Cerebellar nuclear complex (tissue), 1 donor: ENCODE results near the gene ANKAR.
"Not testable (repeated sequence)": the region's sequence is repeated elsewhere in the genome, so short reads cannot be mapped to it uniquely, and the experiment has no call there.

Source experiments
- DNase-seq, 2 experiments: peaks; one replicate each; lab custom pipeline; 2025; lab: John Stamatoyannopoulos, UW

ANKAR gene, protein sequence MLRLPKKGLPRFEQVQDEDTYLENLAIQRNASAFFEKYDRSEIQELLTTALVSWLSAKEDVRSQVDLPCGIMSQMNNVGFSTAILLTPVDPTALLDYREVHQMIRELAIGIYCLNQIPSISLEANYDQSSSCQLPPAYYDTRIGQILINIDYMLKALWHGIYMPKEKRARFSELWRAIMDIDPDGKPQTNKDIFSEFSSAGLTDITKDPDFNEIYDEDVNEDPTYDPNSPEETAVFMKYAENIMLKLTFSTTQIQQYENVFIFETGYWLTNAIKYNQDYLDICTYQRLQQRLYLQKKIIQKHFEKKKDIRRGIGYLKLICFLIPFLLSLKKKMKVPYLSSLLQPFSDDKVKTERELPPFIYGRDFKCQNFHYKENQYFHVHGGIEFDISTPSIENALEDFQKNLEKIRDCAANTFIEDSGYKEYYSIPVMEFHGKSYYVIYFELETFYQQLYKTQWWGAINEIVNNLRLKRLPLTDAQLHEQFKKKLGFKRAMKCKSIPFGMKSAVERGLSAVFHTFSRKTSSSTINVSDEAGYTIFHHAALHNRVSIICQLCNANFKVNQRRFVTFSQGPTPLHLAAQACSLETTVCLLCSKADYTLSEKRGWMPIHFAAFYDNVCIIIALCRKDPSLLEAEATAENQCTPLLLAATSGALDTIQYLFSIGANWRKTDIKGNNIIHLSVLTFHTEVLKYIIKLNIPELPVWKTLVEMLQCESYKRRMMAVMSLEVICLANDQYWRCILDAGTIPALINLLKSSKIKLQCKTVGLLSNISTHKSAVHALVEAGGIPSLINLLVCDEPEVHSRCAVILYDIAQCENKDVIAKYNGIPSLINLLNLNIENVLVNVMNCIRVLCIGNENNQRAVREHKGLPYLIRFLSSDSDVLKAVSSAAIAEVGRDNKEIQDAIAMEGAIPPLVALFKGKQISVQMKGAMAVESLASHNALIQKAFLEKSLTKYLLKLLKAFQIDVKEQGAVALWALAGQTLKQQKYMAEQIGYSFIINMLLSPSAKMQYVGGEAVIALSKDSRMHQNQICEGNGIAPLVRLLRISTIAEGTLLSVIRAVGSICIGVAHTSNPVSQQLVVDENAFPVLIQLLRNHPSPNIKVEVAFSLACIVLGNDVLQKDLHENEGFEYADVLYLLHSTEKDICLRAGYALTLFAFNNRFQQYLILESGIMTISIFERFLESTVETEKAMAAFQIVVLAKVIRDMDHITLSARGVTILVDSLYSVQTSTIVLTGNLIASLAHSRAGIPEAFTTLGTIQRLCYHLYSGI (N-terminal part only)

DNA sequence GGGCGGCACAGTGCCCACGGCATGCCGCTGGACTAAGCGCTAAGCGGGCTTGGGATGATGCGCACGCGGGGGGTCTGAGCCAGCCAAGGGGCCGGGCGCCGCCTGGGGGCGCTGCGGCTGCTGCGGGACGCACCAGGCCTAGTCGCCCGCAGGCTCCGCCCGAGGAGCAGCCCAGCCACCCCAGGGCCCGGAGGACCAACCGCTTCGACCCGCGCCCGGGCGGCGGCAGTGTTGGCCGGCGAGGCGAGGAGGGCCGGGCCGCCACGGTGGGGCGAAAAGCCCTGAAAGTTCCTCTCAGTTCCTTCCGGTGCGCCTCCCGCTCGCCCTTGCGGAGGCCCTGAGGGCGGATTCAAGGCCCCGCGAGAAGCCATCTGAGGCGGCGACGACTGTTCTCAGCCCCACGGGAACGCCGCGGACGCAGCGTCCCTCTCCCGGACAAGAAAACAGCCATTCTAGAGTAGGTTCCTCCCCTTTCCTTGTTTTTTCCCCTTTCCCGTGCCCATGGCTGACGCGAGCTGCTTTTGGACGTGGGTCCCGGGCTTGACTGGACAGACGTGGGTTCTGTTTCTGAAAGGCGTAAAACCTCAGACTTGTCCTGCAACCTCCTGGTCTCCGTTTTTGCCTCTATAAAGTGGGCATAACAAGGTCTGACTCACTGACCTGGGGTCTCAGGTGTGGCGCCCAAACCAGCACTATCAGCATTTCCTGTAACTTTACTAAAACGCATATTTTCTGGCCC, at the start of gene ANKAR:
ANKAR (plus strand) TSS at position 297 of the 739 bp plus-strand sequence. CDS start 1,821 bp downstream, outside the sequence.
- DNase-seq = peak; percentile 6 to 42

DNA sequence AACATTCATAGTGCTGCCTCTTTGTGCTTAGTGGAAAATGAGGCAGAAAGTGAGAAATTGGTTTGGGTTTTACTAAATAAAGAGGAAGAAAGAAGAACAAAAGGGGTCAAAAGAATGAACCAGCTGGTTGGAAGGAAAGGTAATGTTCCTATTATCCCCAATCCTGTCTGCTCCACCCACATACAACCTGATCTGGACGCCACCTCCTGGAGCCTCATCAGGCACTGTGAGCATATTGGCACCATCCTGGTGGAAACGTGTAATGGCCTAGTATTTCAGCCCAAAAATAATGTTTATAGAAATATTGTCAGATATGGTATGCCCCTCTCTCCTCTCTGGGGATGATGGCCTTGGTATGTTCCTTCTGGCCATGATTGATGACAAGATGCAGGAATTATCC, 48.8 kb upstream of the ANKAR start:
- no peak for DNase-seq

DNA sequence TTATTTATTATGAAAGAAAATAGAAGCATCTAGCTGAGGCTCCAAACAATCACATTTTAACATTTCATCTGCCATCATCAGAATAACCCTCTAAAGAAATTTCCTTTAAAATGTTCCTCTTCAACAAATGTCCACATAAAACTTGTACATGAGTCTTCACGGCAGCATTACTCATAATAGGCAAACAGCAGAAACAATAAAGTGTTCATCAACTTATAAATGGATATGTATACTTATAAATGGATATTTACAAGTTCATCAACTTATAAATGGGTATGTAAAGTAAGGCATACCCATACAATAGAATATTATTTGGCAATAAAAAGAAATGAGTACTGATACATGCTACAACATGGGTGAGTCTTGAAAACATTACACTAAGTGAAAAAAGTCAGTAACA, 46.7 kb upstream of the ANKAR start:
- DNase-seq = no peak

DNA sequence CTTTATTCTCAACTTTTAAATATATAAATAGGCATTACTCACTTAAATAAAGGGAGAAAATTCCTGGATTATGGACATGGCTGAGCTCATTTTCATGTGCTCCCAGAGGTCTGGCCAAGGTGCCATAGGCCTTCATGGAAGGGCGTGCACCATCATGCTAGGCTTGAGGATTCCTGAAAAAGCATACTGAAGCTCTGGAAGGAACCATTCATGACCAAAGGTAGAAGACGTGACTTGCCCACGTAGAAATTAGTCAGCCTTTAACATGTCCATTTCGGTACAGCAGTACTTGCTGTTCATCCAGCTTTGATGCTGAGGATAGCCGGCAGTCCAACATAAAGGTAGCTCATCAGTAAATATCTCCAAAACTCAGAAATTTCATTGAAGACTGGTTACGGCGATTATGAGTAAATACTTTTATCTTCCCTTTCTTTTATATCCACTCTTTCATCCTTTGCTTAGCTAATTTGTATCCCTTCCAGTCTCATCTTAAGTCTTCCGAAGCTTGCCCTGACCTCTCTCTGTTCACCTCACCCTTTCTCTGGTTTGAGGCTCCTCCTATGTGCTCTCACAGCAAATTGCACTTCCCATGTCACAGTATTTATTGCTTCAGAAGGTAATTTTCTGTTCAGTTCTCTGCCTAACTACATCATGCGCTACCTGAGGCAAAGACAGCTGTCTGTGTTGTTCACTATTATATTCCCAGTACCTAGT, 45.5 kb upstream of the ANKAR start:
- no peak for DNase-seq

DNA sequence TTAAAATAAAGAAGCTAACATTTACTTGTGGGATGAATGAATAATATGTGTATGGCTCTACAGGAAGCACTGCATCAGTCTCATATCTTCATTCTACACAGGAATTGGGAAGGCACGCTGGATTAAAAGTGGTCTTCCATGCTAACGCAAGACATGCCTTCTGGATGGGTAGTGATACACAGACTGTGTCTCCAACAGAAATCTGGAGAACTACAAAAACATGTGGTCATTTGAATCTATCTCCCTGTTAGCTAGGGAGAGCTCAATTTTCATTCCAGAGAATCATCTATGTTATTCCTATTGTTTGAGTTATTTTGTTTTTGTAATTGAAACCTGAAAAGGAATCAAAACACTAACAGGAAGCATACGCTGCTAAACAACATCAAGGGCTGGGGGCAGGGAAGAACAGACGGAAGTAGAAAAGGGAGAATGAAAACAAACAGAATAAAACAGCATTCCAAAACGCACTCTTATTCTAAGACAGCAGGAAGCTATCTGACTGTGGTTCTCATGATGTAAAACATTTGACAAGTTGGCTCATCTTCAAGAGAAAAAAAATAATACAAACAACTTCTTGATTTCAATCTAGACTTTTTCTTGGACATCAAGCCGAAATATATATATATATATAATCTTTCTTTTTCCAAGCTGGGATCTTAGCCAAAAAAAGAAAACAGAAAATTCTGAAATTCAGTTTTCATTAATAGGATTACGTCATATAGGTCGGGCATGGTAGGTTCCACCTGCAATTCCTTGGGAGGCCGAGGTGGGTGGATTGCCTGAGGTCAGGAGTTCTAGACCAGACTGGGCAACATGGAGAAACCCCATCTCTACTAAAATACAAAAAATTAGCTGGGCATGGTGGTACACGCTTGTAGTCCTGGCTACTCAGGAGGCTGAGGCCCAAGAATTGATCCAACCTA, 44.7 kb upstream of the ANKAR start:
- DNase-seq = no peak

DNA sequence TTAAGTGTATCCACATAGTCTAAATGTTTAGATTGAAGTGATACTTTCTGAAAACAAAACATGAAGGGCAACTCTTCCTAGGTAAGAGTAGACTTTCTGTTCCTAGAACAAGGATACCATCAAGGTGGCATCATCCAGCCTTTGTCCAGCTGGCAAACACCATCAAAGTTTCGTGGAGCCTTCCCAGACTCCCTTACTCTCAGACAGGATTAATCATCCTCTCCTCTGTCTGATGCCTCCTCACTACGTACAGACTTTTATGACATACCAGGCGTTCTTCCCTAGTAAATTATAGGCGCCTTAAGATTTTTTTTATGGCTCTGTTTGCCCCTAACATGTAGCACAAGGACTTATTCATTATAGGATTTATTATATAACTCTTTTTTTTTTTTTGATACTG, 42.6 kb upstream of the ANKAR start:
- no peak for DNase-seq

DNA sequence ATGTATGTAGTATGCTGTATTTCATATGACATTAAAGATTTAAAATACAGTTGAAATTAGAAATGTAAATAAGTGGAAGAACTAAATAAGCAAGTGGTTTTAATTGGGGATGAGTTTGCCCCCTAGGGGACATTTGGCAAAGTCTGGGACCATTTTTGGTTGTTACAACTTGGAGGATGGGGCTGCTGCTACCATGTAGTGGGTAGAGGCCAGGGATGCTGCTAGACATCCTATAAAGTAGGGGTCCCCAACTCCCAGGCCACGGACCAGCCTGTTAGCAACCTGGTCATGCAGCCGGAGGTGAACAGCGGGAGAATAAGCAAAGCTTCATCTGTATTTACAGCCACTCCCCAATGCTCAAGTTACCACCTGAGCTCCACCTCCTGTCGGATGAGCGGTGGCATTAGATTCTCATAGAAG, 41.1 kb upstream of the ANKAR start:
- no peak for DNase-seq

DNA sequence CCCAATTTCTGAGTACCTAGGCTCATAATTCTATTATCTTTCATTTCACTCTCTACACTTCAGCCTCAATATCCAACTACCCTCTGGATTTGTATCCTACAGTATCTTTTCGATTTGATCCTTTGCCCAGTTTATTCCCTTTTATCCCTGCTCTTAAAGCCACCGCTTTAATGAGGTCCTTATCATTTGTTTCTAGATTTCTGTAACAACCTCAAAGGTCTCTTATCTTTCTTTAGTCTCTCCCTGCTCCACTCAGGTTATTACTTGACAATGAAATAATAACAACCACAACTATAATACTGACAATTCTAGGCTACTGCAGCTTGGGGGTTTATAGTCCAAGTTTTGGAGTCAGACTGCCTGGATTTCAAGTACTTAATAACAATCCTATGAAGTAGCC, 39.1 kb upstream of the ANKAR start:
- DNase-seq = no peak

DNA sequence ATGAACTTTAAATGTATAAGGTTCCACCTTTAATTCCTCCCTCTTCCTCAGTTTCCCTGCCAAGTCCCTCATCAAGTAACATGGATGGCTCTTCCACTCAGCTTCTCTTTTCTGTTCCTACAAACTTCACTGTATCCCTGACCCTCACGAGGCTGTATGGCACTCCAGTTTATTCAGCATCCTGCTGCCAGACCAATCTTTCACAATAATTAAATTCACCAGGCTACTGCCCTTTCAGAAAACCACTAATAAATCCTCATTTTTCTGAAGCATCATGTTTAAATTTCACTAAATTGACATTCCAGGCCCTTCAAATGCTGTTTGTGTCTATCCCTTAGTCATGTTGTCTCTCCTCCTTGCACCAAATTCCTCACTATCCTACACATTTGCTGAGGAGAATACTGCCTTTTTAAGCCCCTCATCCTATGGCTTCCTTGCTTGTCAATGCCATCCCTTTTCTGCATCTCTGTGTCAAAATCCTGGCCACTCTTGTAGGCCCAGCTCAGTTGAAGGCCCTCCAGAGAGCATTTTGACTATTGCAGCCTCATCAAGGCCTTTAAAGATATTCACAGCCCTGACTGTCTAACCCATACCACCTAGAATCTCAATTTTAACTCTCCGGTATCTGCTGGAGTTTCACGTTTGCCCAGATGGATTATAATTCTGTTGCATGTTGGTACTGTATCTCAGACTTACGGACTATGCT, 36.0 kb upstream of the ANKAR start:
- DNase-seq = no peak

DNA sequence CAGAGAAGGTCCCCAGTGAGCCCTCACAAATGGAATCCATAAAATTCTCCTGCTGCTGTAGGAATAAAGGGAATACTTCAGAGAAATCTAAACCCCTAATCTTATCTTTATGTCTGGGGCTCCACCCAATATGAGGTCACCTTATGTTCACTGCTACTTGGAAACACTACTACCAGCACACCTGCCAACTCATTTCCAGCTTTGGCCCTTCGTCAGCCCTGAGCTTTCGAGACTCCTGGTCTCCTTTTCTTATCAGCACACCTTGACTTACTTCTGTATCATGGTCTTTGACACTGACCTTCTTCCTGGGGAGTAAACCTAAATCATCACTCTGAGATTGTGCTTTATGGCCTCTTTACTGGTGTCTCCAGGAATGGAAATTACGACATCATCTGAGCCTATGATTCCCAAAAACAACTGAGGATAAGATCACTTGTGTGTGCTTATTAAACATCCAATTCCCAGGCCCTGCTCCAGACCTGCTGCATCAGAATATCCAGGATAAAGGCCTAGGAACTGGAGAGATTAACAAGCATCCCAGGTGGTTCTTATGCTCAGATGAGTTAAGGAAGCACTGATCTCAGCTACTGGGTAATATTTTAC, 35.4 kb upstream of the ANKAR start:
- no peak for DNase-seq

DNA sequence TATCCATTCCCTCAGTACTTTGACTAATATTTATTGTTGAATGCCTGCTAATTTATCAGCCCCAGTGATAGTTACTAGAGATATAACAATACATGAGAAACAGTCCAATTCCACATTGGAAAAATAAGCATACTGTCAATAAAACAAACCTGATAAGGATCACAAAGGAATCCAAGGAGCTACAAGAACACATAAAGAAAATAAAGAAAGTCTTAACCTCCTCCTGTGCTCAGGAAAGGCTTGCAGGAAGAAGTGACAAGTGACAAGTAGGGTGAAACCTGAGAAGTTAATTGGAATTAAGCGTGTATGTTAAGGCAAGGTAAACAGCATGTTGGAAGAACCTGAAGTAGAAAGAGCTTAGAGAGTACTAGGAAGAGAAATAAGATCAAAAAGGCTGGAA, 33.5 kb upstream of the ANKAR start:
- no peak for DNase-seq

DNA sequence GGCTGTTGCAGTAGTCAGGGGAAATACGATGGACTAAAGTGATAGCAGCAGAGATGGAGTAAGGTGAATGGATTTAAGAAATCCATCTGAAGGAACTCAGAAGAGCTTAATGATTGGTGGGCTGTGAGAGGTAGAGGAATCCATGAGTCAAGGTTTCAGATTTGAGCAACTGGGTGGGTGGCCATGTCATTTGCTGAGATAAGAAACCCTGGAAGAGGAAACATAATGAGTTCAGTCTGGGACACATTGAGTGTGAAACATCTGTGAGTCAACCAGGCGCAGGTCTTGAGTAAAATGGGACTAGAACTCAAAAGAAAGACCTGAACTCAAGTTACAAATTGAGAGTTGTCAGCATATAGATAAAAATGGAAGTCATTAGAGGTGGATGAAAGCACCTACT, 32.9 kb upstream of the ANKAR start:
- DNase-seq = no peak

DNA sequence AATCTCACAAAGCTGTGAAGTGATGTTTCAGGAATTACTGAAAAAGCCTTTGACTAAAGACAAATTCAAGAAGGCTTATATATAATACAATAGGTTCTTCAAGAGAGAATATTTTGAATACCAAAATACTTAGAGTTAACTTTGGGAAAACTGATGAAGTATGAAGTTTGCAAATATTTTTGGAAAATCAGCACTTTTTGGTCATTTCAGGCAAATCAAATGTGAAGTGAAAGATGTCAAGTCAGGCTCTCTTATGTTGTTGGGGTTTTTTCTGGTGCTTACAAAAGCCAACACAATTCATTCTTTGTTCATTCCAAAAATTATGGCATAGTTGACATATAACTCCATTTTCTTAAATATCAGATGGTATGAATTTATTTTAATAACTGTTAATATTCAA, 27.9 kb upstream of the ANKAR start:
- DNase-seq = no peak

DNA sequence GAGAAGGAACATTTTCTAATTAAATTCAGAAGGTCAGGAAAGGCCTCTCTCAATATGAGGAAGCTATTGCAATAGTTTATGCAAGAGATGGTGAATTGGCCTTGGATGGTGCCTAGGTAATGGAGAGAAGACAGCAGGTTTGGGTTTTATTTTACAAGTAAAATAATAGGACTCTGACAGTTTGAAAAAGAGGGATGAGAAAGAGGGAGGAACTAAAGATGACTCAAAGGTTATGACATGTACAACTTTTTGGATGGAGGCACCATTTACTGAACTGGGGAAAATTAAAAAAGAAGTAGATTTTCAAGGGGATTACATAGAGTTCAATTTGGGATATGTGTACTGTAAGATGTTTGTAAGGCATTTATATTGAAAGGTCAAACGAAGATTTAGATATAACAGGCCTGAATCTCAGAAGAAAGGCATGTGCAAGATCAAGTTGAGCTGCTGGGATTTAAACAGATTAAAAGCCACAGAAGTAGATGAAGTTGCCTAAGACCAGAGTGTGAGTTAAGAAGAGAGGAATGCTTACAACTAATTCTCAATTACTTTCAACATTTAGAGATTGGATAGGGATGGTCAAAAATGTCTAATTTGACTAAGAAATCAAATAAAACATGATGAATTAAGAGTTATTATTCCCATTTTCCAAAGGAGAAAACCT, 25.5 kb upstream of the ANKAR start:
- no peak for DNase-seq

DNA sequence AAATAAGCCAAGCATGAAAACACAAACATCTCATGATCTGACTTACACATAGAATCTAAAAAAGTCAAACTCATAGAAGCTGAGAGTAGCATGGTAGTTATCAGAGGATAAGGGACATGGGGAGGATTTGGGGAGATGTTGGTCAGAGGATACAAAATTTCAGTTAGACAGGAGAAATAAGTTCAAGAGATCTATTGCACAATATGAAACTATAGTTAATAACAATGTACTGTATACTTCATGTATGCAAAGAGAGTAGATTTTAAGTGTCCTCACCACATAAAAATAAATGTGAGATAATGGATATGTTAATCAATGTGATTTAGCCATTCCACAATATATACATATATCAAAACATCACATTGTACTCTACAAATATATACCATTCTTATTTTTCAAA, 23.2 kb upstream of the ANKAR start:
- DNase-seq = no peak

DNA sequence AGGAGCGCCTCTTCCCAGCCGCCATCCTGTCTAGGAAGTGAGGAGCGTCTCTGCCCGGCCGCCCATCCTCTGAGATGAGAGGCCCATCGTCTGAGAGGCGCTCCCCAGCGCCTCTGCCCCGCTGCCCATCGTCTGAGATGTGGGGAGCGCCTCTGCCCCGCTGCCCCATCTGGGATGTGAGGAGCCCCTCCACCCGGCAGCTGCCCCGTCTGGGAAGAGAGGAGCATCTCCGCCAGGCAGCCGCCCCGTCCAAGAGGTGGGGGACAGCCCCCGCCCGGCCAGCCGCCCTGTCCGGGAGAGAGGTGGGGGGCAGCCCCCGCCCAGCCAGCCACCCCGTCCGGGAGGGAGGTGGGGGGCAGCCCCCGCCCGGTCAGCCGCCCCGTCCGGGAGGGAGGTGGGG, 21.0 kb upstream of the ANKAR start:
- DNase-seq = not testable (repeated sequence)

DNA sequence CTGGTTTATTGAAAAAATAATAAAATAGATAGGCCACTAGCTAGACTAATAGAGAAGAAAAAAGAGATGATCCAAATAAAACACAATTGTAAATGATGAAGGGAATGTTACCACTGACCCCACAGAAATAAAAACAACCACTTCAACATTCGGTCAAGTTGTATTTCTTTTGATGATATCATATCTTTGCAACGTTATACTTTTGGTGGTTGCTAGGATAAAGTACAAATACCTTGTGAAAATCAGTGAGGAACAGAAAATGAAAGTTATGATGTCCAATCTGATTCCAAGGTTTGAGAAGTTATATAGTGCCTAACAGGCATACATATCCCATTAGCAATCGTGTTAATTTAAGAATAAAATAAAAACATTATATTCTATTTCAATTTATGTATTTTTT, 19.8 kb upstream of the ANKAR start:
- no peak for DNase-seq

DNA sequence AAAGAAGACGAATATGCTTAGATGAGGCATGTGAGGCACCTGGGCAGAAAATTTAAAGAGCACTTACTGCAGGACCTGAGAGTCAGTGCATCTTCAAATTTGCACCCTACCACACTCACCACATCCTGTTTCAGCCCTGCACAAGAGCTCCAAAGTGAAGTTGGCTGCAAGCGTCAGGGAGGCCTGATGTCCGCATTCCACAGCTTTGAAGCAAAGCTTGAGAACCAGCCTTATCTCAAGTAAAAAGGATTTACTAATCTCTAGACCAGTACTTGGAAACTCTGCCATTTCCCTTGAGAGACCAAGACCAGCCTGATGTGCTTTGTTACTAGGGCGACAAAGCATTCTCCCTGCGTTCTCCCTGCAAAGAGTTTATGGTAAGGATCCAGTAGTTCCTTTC, 16.6 kb upstream of the ANKAR start:
- no peak for DNase-seq
